Mesendoderm (in vitro differentiated cells): ENCODE data around the gene TXNL1.
A peak's percentile ranks its signal among the peaks of the same experiment; 100 is the strongest.

Experiments
- DNase-seq: peaks from one replicate; pipeline ENCODE4 v3.0.0; 2013
- H2AK5ac ChIP-seq: 2 replicates; pipeline ENCODE4 v1.6.1; 2013; ENCODE audit warnings: low read length, inconsistent platforms
- H2BK120ac ChIP-seq: 2 replicates; pipeline ENCODE4 v1.6.1; 2013; ENCODE audit warnings: low read depth, mild to moderate bottlenecking, low read length, moderate library complexity, mixed read lengths
- H2BK15ac ChIP-seq: replicated peaks from 2 replicates; pipeline ENCODE4 v1.6.1; 2013; ENCODE audit warnings: low read depth, mild to moderate bottlenecking, moderate library complexity
- H2BK5ac ChIP-seq: 2 replicates; pipeline ENCODE4 v1.6.1; 2013; ENCODE audit warnings: low read length, inconsistent platforms
- H3K18ac ChIP-seq: 2 replicates; pipeline ENCODE4 v1.6.1; 2013; ENCODE audit warnings: mild to moderate bottlenecking, low read length, mixed read lengths
- H3K23ac ChIP-seq: one replicate; pipeline ENCODE4 v1.6.1; 2013; ENCODE audit warnings: low read length
- H3K27ac ChIP-seq: 2 replicates; pipeline ENCODE4 v1.5.1; 2013; ENCODE audit warnings: low read depth, mild to moderate bottlenecking, inconsistent platforms, low read length, moderate library complexity
- H3K27me3 ChIP-seq: 2 replicates; pipeline ENCODE4 v1.6.1; 2013; ENCODE audit warnings: low read length, control low read depth, mild to moderate bottlenecking, inconsistent platforms; ENCODE audit not compliant: insufficient read depth, poor library complexity
- H3K36me3 ChIP-seq: 2 replicates; pipeline ENCODE4 v1.6.1; 2013; ENCODE audit warnings: low read length, inconsistent platforms; ENCODE audit not compliant: control insufficient read depth, insufficient read depth
- H3K4ac ChIP-seq: one replicate; pipeline ENCODE4 v1.6.1; 2013; ENCODE audit warnings: low read depth, mild to moderate bottlenecking, low read length, moderate library complexity
- H3K4me1 ChIP-seq: 2 replicates; pipeline ENCODE4 v1.6.1; 2013; ENCODE audit warnings: low read depth, low read length, inconsistent platforms; ENCODE audit not compliant: control insufficient read depth
- H3K4me2 ChIP-seq: 2 replicates; pipeline ENCODE4 v1.6.1; 2013; ENCODE audit warnings: low read length
- H3K4me3 ChIP-seq: 2 replicates; pipeline ENCODE4 v1.5.1; 2013; ENCODE audit warnings: mild to moderate bottlenecking, low read length
- H3K56ac ChIP-seq: one replicate; pipeline ENCODE4 v1.6.1; 2013; ENCODE audit warnings: low read length
- H3K79me1 ChIP-seq: 2 replicates; pipeline ENCODE4 v1.6.1; 2013; ENCODE audit warnings: low read length, inconsistent platforms
- H3K79me2 ChIP-seq: 2 replicates; pipeline ENCODE4 v1.6.1; 2013; ENCODE audit warnings: mild to moderate bottlenecking, low read length; ENCODE audit not compliant: control insufficient read depth, insufficient read depth
- H3K9ac ChIP-seq: 2 replicates; pipeline ENCODE4 v1.6.1; 2013; ENCODE audit warnings: low read length, inconsistent platforms
- H4K5ac ChIP-seq: one replicate; pipeline ENCODE4 v1.6.1; 2013; ENCODE audit warnings: low read length
- H4K8ac ChIP-seq: one replicate; pipeline ENCODE4 v1.6.1; 2013; ENCODE audit warnings: low read depth, mild to moderate bottlenecking, control low read depth, low read length, moderate library complexity
- WGBS: extraction: QIAGEN DNeasy Blood & Tissue Kit; methylation state at CpG from one replicate; pipeline ENCODE4 v1.1.7; 2013; ENCODE audit warnings: low lambda C conversion rate, missing lambda C conversion rate; ENCODE audit not compliant: insufficient coverage; ENCODE audit errors: extremely low coverage; 5-methylcytosine and 5-hydroxymethylcytosine counted together

TXNL1 gene

GRCh38 chr18:56641714-56642337, 3.4 kb upstream of the TXNL1 start:
- Histone ChIP-seq H3K36me3 (no peaks in the 10 kb centered on the region), H3K27me3 (no peaks in the 10 kb centered on the region), H3K4me2 (no peak overlapping the region), H2BK120ac (no peak overlapping the region), H2BK5ac (no peak overlapping the region), H3K79me1 (no peaks in the 10 kb centered on the region), H3K27ac (no peak overlapping the region), H3K56ac (no peak overlapping the region), H4K5ac (no peak overlapping the region), H4K8ac (no peak overlapping the region), H3K79me2 (peaks cover 15% of the 10 kb centered on the region), H2AK5ac (no peak overlapping the region), H2BK15ac (no peak overlapping the region), H3K9ac (no peak overlapping the region), H3K18ac (no peak overlapping the region), H3K4me3 (no peak overlapping the region), H3K4ac (no peak overlapping the region), H3K23ac (no peak overlapping the region), H3K4me1 (peaks cover 2% of the 10 kb centered on the region)
- WGBS = no CpG with 5 or more reads among the region's 8 CpGs
- no peak for DNase-seq

DNA sequence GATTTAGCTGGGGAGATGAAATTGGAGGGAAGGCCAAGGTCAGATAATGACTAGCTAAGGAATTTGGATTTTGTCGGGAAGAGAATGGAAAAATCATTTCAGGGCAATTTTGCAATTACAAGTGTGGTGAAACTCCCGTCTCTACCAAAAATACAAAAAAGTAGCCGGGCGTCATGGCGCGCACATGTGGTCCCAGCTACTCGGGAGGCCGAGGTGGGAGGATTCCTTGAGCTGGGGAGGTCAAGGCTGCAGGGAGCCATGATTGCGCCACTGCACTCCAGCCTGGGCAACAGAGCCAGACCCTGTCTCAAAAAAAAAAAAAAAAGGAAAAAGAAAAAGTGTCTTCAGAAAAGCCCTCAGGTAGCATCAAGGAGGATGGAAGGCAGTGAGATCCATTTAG, 1.2 kb upstream of the TXNL1 start:
- no CpG with 5 or more reads among the region's 9 CpGs for WGBS
- H3K79me1 ChIP-seq = peaks cover 2% of the 10 kb centered on the region
- peaks cover 30% of the 10 kb centered on the region for H3K79me2 ChIP-seq
- H3K4me2 ChIP-seq = no peak overlapping the region
- H3K9ac ChIP-seq = no peak overlapping the region
- H3K4me3 ChIP-seq = no peak overlapping the region
- H3K4ac ChIP-seq = no peak overlapping the region
- H3K18ac ChIP-seq = no peak overlapping the region
- H3K27ac ChIP-seq = no peak overlapping the region
- no peak overlapping the region for H2BK5ac ChIP-seq
- no peaks in the 10 kb centered on the region for H3K27me3 ChIP-seq
- H2BK120ac ChIP-seq = no peak overlapping the region
- no peak for DNase-seq
- H3K36me3 ChIP-seq = no peaks in the 10 kb centered on the region
- no peak overlapping the region for H4K5ac ChIP-seq
- peaks cover 2% of the 10 kb centered on the region for H3K4me1 ChIP-seq
- no peak overlapping the region for H3K56ac ChIP-seq
- no peak overlapping the region for H2BK15ac ChIP-seq
- no peak overlapping the region for H2AK5ac ChIP-seq
- no peak overlapping the region for H3K23ac ChIP-seq
- no peak overlapping the region for H4K8ac ChIP-seq

DNA sequence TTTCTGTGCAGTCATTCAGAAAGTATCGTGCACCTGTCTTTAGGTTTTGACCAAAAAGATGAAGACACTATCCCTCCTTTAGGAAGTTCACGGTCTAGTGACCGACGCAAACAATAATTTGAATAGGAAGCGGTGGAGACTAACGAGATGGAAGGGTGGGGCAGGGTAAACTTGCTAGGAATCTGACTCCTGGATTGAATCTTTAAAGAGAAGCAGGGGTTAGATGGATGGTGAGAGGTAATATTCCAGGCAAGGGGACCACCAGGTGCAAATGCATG, 651 bp upstream of the TXNL1 start:
- Histone ChIP-seq H3K27ac (no peak overlapping the region), H3K27me3 (no peaks in the 10 kb centered on the region), H3K79me1 (peaks cover 2% of the 10 kb centered on the region), H3K79me2 (peaks cover 35% of the 10 kb centered on the region), H3K4me1 (peaks cover 2% of the 10 kb centered on the region), H4K5ac (peak overlapping the region; percentile 89), H3K56ac (peak overlapping the region; percentile 57), H3K4me2 (peak overlapping the region; percentile 51), H2AK5ac (peak overlapping the region; percentile 48), H2BK15ac (no peak overlapping the region), H2BK5ac (no peak overlapping the region), H3K36me3 (no peaks in the 10 kb centered on the region), H3K9ac (peak overlapping the region; percentile 56), H3K23ac (no peak overlapping the region), H4K8ac (peak overlapping the region; percentile 30), H3K4me3 (no peak overlapping the region), H3K4ac (no peak overlapping the region), H3K18ac (no peak overlapping the region), H2BK120ac (no peak overlapping the region)
- WGBS = no CpG with 5 or more reads among the region's 6 CpGs
- DNase-seq = no peak

GRCh38 chr18:56637711-56638231, 621 bp downstream of the TXNL1 start:
- Histone ChIP-seq H2BK5ac (peak overlapping the region; percentile 53), H3K4me1 (peaks cover 2% of the 10 kb centered on the region), H3K18ac (peak overlapping the region; percentile 85), H3K36me3 (no peaks in the 10 kb centered on the region), H3K4me3 (peak overlapping the region; percentile 91), H2BK120ac (peak overlapping the region; percentile 52), H3K4me2 (peak overlapping the region; percentile 89), H3K79me2 (peaks cover 42% of the 10 kb centered on the region), H3K27me3 (no peaks in the 10 kb centered on the region), H3K79me1 (peaks cover 2% of the 10 kb centered on the region), H2BK15ac (no peak overlapping the region), H3K23ac (no peak overlapping the region), H3K56ac (peak overlapping the region; percentile 96), H4K5ac (no peak overlapping the region), H3K4ac (peak overlapping the region; percentile 46), H3K9ac (peak overlapping the region; percentile 93), H4K8ac (no peak overlapping the region), H2AK5ac (no peak overlapping the region), H3K27ac (peak overlapping the region; percentile 48)
- peak; percentile 14 for DNase-seq
- WGBS = no CpG with 5 or more reads among the region's 18 CpGs

DNA sequence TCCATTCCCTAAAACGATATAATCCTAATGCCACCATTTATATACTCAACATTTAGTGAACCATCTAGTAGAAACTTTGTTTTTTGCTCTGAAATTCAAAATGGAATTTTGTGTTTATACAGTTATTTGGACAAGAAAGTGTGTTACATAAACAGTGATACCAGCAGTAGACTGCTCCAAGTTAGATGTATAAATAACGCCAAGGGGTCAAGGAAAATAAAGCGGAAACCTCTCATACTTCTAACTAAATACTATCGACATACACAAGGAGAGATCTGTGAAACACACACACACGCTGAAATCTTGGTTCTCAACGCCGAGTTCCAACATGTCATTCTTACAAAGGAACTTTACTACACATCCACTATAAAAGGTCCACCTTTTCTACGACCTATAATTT, 1.2 kb downstream of the TXNL1 start:
- Histone ChIP-seq H3K79me1 (peaks cover 2% of the 10 kb centered on the region), H2AK5ac (no peak overlapping the region), H3K36me3 (no peaks in the 10 kb centered on the region), H3K4ac (no peak overlapping the region), H4K8ac (no peak overlapping the region), H4K5ac (no peak overlapping the region), H3K9ac (peak overlapping the region; percentile 93), H3K56ac (peak overlapping the region; percentile 96), H2BK15ac (no peak overlapping the region), H3K4me1 (peaks cover 2% of the 10 kb centered on the region), H3K27ac (no peak overlapping the region), H3K18ac (no peak overlapping the region), H3K4me2 (peak overlapping the region; percentile 89), H2BK5ac (no peak overlapping the region), H3K4me3 (peak overlapping the region; percentile 91), H3K23ac (no peak overlapping the region), H3K27me3 (no peaks in the 10 kb centered on the region), H2BK120ac (no peak overlapping the region), H3K79me2 (peaks cover 48% of the 10 kb centered on the region)
- WGBS = 100% methylated on average over 1 of the region's 8 CpGs
- DNase-seq = no peak

DNA sequence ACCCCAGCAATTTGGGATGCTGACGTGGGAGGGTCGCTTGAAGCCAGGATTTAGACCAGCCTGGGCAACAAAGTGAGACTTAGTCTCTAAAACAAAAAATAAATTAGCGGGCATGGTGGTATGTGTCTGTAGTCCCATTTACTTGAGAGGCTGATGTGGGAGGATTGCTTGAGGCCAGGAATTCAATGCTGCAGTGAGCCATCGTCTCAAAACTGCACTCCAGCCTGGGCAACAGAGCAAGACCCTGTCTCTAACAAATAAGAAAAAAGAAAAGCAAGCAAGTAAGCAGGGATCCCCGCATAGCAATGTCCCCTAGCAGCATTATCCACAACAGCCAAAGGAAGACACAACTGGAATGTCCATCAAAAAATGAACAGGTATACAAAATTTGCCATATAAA, 3.4 kb downstream of the TXNL1 start:
- Histone ChIP-seq H3K4me2 (no peak overlapping the region), H3K79me1 (peaks cover 2% of the 10 kb centered on the region), H2BK120ac (no peak overlapping the region), H3K27ac (no peak overlapping the region), H2BK5ac (no peak overlapping the region), H3K18ac (no peak overlapping the region), H3K23ac (no peak overlapping the region), H2AK5ac (no peak overlapping the region), H4K8ac (no peak overlapping the region), H3K27me3 (no peaks in the 10 kb centered on the region), H3K4me3 (no peak overlapping the region), H3K9ac (no peak overlapping the region), H2BK15ac (no peak overlapping the region), H3K56ac (no peak overlapping the region), H3K79me2 (peaks cover 65% of the 10 kb centered on the region), H4K5ac (no peak overlapping the region), H3K36me3 (no peaks in the 10 kb centered on the region), H3K4ac (no peak overlapping the region), H3K4me1 (peaks cover 2% of the 10 kb centered on the region)
- DNase-seq = no peak
- no CpG with 5 or more reads among the region's 5 CpGs for WGBS
